Mesendoderm (in vitro differentiated cells): ENCODE results near the gene HCRTR1.

Source experiments
- DNase-seq: peaks from one replicate; pipeline ENCODE4 v3.0.0; 2013
- H2AK5ac ChIP-seq: 2 replicates; pipeline ENCODE4 v1.6.1; 2013; ENCODE audit warnings: low read length, inconsistent platforms
- H2BK120ac ChIP-seq: 2 replicates; pipeline ENCODE4 v1.6.1; 2013; ENCODE audit warnings: low read depth, mild to moderate bottlenecking, low read length, moderate library complexity, mixed read lengths
- H2BK15ac ChIP-seq: replicated peaks from 2 replicates; pipeline ENCODE4 v1.6.1; 2013; ENCODE audit warnings: low read depth, mild to moderate bottlenecking, moderate library complexity
- H2BK5ac ChIP-seq: 2 replicates; pipeline ENCODE4 v1.6.1; 2013; ENCODE audit warnings: low read length, inconsistent platforms
- H3K18ac ChIP-seq: 2 replicates; pipeline ENCODE4 v1.6.1; 2013; ENCODE audit warnings: mild to moderate bottlenecking, low read length, mixed read lengths
- H3K23ac ChIP-seq: one replicate; pipeline ENCODE4 v1.6.1; 2013; ENCODE audit warnings: low read length
- H3K27ac ChIP-seq: 2 replicates; pipeline ENCODE4 v1.5.1; 2013; ENCODE audit warnings: low read depth, mild to moderate bottlenecking, inconsistent platforms, low read length, moderate library complexity
- H3K27me3 ChIP-seq: 2 replicates; pipeline ENCODE4 v1.6.1; 2013; ENCODE audit warnings: low read length, control low read depth, mild to moderate bottlenecking, inconsistent platforms; ENCODE audit not compliant: insufficient read depth, poor library complexity
- H3K36me3 ChIP-seq: 2 replicates; pipeline ENCODE4 v1.6.1; 2013; ENCODE audit warnings: low read length, inconsistent platforms; ENCODE audit not compliant: control insufficient read depth, insufficient read depth
- H3K4ac ChIP-seq: one replicate; pipeline ENCODE4 v1.6.1; 2013; ENCODE audit warnings: low read depth, mild to moderate bottlenecking, low read length, moderate library complexity
- H3K4me1 ChIP-seq: 2 replicates; pipeline ENCODE4 v1.6.1; 2013; ENCODE audit warnings: low read depth, low read length, inconsistent platforms; ENCODE audit not compliant: control insufficient read depth
- H3K4me2 ChIP-seq: 2 replicates; pipeline ENCODE4 v1.6.1; 2013; ENCODE audit warnings: low read length
- H3K4me3 ChIP-seq: 2 replicates; pipeline ENCODE4 v1.5.1; 2013; ENCODE audit warnings: mild to moderate bottlenecking, low read length
- H3K56ac ChIP-seq: one replicate; pipeline ENCODE4 v1.6.1; 2013; ENCODE audit warnings: low read length
- H3K79me1 ChIP-seq: 2 replicates; pipeline ENCODE4 v1.6.1; 2013; ENCODE audit warnings: low read length, inconsistent platforms
- H3K79me2 ChIP-seq: 2 replicates; pipeline ENCODE4 v1.6.1; 2013; ENCODE audit warnings: mild to moderate bottlenecking, low read length; ENCODE audit not compliant: control insufficient read depth, insufficient read depth
- H3K9ac ChIP-seq: 2 replicates; pipeline ENCODE4 v1.6.1; 2013; ENCODE audit warnings: low read length, inconsistent platforms
- H4K5ac ChIP-seq: one replicate; pipeline ENCODE4 v1.6.1; 2013; ENCODE audit warnings: low read length
- H4K8ac ChIP-seq: one replicate; pipeline ENCODE4 v1.6.1; 2013; ENCODE audit warnings: low read depth, mild to moderate bottlenecking, control low read depth, low read length, moderate library complexity
- WGBS: extraction: QIAGEN DNeasy Blood & Tissue Kit; methylation state at CpG from one replicate; pipeline ENCODE4 v1.1.7; 2013; ENCODE audit warnings: low lambda C conversion rate, missing lambda C conversion rate; ENCODE audit not compliant: insufficient coverage; ENCODE audit errors: extremely low coverage; 5-methylcytosine and 5-hydroxymethylcytosine counted together

Gene HCRTR1

DNA sequence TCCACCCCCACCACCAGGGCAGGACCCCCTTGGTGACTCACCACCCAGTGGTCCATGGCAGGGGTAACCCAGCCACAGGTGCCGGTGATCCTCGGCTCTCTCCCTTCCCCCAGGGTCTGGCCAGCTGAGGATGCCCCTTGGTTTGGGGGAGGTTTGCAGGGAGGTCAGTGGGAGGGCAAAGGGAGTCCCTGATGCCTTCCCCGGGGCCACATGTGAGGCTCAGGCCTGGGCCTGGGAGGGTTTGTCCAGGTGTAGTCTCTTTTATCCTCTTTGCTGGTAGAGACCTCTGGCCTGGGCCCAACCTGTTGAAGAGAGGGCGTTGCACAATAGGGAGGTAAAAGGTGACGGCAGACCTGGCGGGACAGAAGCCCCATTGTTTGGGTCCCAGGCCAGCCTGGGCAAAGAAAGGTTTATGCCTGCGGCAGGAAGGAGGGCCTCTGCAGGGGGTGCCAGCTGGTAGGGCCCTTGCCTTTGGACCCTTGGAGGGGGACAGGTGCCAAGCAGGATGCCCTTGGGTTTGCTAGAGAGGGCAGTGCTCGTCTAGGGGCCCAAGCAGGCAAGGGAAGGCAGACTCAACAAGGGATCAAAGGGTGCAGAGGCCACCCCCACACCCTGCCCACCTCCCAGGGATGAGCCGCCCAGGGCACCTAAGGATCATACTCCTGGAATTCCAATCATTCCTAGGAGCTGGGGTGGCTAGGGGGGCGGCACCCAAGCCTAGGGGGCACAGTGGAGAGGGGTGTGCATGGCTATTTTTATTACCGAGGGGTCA is 41.9 kb upstream of the HCRTR1 start:
- H2BK120ac ChIP-seq = no peak overlapping the region
- H3K9ac ChIP-seq = no peak overlapping the region
- DNase-seq = peak; percentile 39
- H2BK5ac ChIP-seq = no peak overlapping the region
- no peak overlapping the region for H3K4me3 ChIP-seq
- H3K23ac ChIP-seq = no peak overlapping the region
- H3K79me1 ChIP-seq = no peaks in the 10 kb centered on the region
- H3K4me2 ChIP-seq = no peak overlapping the region
- WGBS = no CpG with 5 or more reads among the region's 11 CpGs
- H2BK15ac ChIP-seq = no peak overlapping the region
- H3K4me1 ChIP-seq = peaks cover 15% of the 10 kb centered on the region
- no peaks in the 10 kb centered on the region for H3K36me3 ChIP-seq
- no peaks in the 10 kb centered on the region for H3K79me2 ChIP-seq
- no peak overlapping the region for H4K5ac ChIP-seq
- no peak overlapping the region for H4K8ac ChIP-seq
- H3K18ac ChIP-seq = no peak overlapping the region
- peak overlapping the region; percentile 42 for H3K56ac ChIP-seq
- no peak overlapping the region for H3K4ac ChIP-seq
- H3K27me3 ChIP-seq = no peaks in the 10 kb centered on the region
- H2AK5ac ChIP-seq = no peak overlapping the region
- H3K27ac ChIP-seq = no peak overlapping the region

DNA sequence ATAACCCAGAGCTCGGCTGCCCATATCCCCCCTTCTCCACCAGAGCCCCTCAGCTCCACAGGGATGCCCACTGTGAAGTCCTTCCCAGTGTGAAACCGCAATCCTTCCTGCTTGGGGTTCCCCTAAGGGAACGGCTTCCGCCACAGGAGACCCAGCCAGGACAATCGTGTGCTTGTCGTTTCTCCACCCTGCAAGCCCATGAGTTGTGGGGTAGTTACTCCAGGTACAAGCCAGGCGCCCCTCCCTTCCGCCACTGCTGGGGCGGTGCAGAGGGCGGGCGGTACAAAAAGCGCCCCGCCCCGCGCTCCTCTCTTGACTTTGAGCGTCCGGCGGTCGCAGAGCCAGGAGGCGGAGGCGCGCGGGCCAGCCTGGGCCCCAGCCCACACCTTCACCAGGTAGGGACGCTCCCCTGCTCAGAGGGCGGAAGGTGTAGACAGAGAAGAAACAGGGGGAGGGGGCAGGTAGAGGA is 41.3 kb upstream of the HCRTR1 start, which contains the start of gene TINAGL1:
Gene TINAGL1, plus strand, starts transcription at position 315 of the 469 bp plus-strand sequence. CDS start 634 bp downstream, outside the sequence.
- no CpG with 5 or more reads among the region's 25 CpGs for WGBS
- H3K79me1 ChIP-seq = no peaks in the 10 kb centered on the region
- H2BK120ac ChIP-seq = no peak within 1 kb of the TSS
- H4K8ac ChIP-seq = no peak within 1 kb of the TSS
- H3K79me2 ChIP-seq = no peaks in the 10 kb centered on the region
- no peak within 1 kb of the TSS for H4K5ac ChIP-seq
- no peak within 1 kb of the TSS for H2AK5ac ChIP-seq
- no peak within 1 kb of the TSS for H3K4ac ChIP-seq
- peak within 1 kb of the TSS; percentile 65 for H3K9ac ChIP-seq
- H2BK15ac ChIP-seq = no peak within 1 kb of the TSS
- H3K4me3 ChIP-seq = no peak within 1 kb of the TSS
- no peak within 1 kb of the TSS for H3K27ac ChIP-seq
- H3K36me3 ChIP-seq = no peaks in the 10 kb centered on the region
- H3K4me2 ChIP-seq = peak within 1 kb of the TSS; percentile 55
- H2BK5ac ChIP-seq = peak within 1 kb of the TSS; percentile 56
- no peak within 1 kb of the TSS for H3K18ac ChIP-seq
- H3K27me3 ChIP-seq = no peaks in the 10 kb centered on the region
- DNase-seq = peak; percentile 79
- peaks cover 14% of the 10 kb centered on the region for H3K4me1 ChIP-seq
- H3K56ac ChIP-seq = peak within 1 kb of the TSS; percentile 88
- H3K23ac ChIP-seq = no peak within 1 kb of the TSS

DNA sequence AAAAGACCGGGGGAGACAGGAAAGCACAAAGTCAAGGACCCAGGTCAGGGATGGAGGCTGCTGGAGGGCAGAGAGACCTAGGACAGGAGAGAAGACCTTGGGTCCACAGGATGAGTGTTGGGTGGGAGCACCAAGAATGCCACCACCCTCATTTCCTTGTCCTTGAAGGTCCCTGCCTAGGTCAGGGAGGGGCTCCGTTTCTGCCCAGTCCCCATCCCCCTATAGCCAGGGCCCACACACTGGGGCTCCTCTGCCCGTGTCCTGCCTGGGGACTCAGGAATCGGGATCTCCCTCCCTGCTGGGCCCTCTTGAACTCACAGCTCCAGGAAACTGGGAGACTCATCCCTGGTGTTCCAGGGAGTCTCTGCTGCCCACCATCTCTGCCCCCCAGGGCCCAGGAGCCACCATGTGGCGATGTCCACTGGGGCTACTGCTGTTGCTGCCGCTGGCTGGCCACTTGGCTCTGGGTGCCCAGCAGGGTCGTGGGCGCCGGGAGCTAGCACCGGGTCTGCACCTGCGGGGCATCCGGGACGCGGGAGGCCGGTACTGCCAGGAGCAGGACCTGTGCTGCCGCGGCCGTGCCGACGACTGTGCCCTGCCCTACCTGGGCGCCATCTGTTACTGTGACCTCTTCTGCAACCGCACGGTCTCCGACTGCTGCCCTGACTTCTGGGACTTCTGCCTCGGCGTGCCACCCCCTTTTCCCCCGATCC is 40.6 kb upstream of the HCRTR1 start:
- Histone ChIP-seq H3K4me1 (peaks cover 14% of the 10 kb centered on the region), H3K23ac (no peak overlapping the region), H4K8ac (no peak overlapping the region), H3K79me2 (no peaks in the 10 kb centered on the region), H3K56ac (peak overlapping the region; percentile 82), H3K27ac (no peak overlapping the region), H3K9ac (peak overlapping the region; percentile 65), H3K18ac (no peak overlapping the region), H3K79me1 (no peaks in the 10 kb centered on the region), H3K36me3 (no peaks in the 10 kb centered on the region), H4K5ac (no peak overlapping the region), H2BK5ac (no peak overlapping the region), H3K4ac (no peak overlapping the region), H3K4me3 (no peak overlapping the region), H2BK120ac (no peak overlapping the region), H2BK15ac (no peak overlapping the region), H3K4me2 (peak overlapping the region; percentile 55), H2AK5ac (no peak overlapping the region), H3K27me3 (no peaks in the 10 kb centered on the region)
- no peak for DNase-seq
- no CpG with 5 or more reads among the region's 27 CpGs for WGBS

DNA sequence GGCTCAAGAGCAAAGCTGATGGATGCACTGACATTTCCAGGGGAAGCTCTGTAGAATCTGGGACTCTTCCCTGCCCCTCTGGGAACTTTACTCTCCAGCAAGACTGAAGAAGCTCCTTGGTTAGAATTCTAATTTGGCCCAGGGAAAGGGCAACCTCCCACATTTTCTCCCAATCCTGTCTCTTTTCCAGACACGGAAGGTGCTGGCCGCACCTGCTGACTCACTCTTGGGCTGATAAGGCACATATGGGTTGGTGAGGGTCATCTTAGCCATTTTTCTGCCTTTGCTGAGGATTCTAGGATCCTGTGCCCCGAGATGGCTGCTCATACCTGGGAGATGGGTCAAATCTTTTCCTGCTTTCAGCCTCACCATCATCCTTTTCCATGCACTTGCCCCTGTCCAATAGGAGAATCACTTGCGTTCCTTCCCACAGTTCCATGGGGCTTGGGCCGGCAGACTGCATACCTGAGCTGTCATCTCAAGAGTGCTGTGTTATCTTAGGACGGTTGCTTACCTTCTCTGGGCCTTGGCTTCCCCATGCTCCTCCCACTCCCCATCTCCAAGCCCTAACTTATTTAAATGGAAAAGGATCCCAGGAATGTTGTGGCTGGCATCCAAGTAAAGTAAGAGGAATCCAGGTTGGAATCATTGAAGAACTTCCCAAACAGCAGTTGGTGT is 39.8 kb upstream of the HCRTR1 start:
- Histone ChIP-seq H3K27me3 (no peaks in the 10 kb centered on the region), H3K4me3 (no peak overlapping the region), H3K9ac (no peak overlapping the region), H3K27ac (no peak overlapping the region), H4K5ac (no peak overlapping the region), H3K4me2 (no peak overlapping the region), H3K18ac (no peak overlapping the region), H2BK5ac (no peak overlapping the region), H3K79me2 (no peaks in the 10 kb centered on the region), H3K23ac (no peak overlapping the region), H3K36me3 (no peaks in the 10 kb centered on the region), H3K4me1 (peaks cover 14% of the 10 kb centered on the region), H2AK5ac (no peak overlapping the region), H3K4ac (no peak overlapping the region), H3K79me1 (no peaks in the 10 kb centered on the region), H3K56ac (peak overlapping the region; percentile 57), H4K8ac (no peak overlapping the region), H2BK15ac (no peak overlapping the region), H2BK120ac (no peak overlapping the region)
- WGBS = no CpG with 5 or more reads among the region's 6 CpGs
- DNase-seq = peak; percentile 80

DNA sequence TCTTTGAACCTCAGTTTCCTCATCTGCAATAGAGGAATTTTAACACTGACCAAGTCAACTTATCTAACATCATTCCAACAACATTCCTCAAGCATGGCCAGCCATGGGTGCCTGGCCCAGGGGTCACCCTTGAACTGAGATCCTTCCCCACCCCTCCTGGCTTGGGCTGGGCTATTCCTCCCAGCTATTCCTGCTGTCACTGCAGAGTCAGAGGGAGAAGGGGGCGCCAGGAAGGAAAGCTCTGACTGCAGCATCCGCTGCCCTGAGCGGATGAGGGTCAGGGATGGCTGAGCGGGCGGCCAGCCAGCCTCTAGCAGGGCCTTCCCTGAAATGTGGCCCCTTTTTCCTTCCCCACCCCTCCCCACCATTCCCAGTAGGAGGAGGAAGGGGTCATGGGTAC is 38.1 kb upstream of the HCRTR1 start:
- H3K23ac ChIP-seq = no peak overlapping the region
- H3K18ac ChIP-seq = no peak overlapping the region
- no peak overlapping the region for H2AK5ac ChIP-seq
- peaks cover 14% of the 10 kb centered on the region for H3K4me1 ChIP-seq
- no peak overlapping the region for H3K27ac ChIP-seq
- no peaks in the 10 kb centered on the region for H3K36me3 ChIP-seq
- H3K4me3 ChIP-seq = no peak overlapping the region
- H2BK15ac ChIP-seq = no peak overlapping the region
- WGBS = no CpG with 5 or more reads among the region's 5 CpGs
- no peak overlapping the region for H3K56ac ChIP-seq
- no peak overlapping the region for H4K8ac ChIP-seq
- H2BK120ac ChIP-seq = no peak overlapping the region
- no peak overlapping the region for H3K9ac ChIP-seq
- no peaks in the 10 kb centered on the region for H3K27me3 ChIP-seq
- H3K4ac ChIP-seq = no peak overlapping the region
- no peak overlapping the region for H4K5ac ChIP-seq
- H3K79me2 ChIP-seq = no peaks in the 10 kb centered on the region
- no peak overlapping the region for H3K4me2 ChIP-seq
- peak; percentile 19 for DNase-seq
- H3K79me1 ChIP-seq = no peaks in the 10 kb centered on the region
- no peak overlapping the region for H2BK5ac ChIP-seq
